Hepatocyte (in vitro differentiated cells): ENCODE measurements around the gene CDH4. TPM values are rescaled to one million over a fixed set of nuclear protein-coding genes. Genes with fewer than 3 reads are reported as not detected.

Source experiments
- DNase-seq: peaks from one replicate; pipeline ENCODE4 v3.0.0-alpha.2; 2016; ENCODE audit warnings: low spot score
- H2AFZ ChIP-seq: fragments of 200-600 bp; sonication (generic); 2 replicates; pipeline ENCODE4 v1.6.0; 2016; ENCODE audit warnings: antibody characterized with exemption, mild to moderate bottlenecking
- H3K27ac ChIP-seq: fragments of 200-600 bp; sonication (generic); 2 replicates; pipeline ENCODE4 v1.5.1; 2016; ENCODE audit warnings: mild to moderate bottlenecking
- H3K27me3 ChIP-seq: fragments of 200-600 bp; sonication (generic); 2 replicates; pipeline ENCODE4 v1.6.1; 2016
- H3K36me3 ChIP-seq: fragments of 200-600 bp; sonication (generic); replicated peaks from 2 replicates; pipeline ENCODE4 v1.5.1; 2016; ENCODE audit warnings: low read depth; ENCODE audit not compliant: insufficient read depth
- H3K4me1 ChIP-seq: fragments of 200-600 bp; sonication (generic); 2 replicates; pipeline ENCODE4 v1.5.1; 2016; ENCODE audit warnings: mild to moderate bottlenecking, moderate library complexity; ENCODE audit not compliant: insufficient read depth
- H3K4me2 ChIP-seq: fragments of 200-600 bp; sonication (generic); 2 replicates; pipeline ENCODE4 v1.6.0; 2016
- H3K4me3 ChIP-seq: fragments of 200-600 bp; sonication (generic); 2 replicates; pipeline ENCODE4 v1.5.1; 2016; ENCODE audit warnings: mild to moderate bottlenecking
- H3K79me2 ChIP-seq: fragments of 200-600 bp; sonication (generic); 2 replicates; pipeline ENCODE4 v1.6.0; 2017; ENCODE audit warnings: mild to moderate bottlenecking
- H3K9me2 ChIP-seq: fragments of 200-600 bp; sonication (generic); replicated peaks from 2 replicates; pipeline ENCODE4 v1.6.0; 2017; ENCODE audit warnings: mild to moderate bottlenecking; ENCODE audit not compliant: insufficient read depth
- H3K9me3 ChIP-seq: fragments of 200-600 bp; sonication (generic); 2 replicates; pipeline ENCODE4 v1.5.1; 2016; ENCODE audit warnings: low read depth, mild to moderate bottlenecking
- H4K20me1 ChIP-seq: fragments of 200-600 bp; sonication (generic); 2 replicates; pipeline ENCODE4 v1.6.0; 2016; ENCODE audit warnings: mild to moderate bottlenecking; ENCODE audit not compliant: insufficient read depth, poor library complexity, severe bottlenecking
- EZH2 ChIP-seq: fragments of 200-600 bp; sonication (generic); IDR thresholded peaks from 2 replicates; pipeline ENCODE4 v1.6.1; 2016; ENCODE audit warnings: antibody characterized with exemption, mild to moderate bottlenecking, borderline replicate concordance
- EZH2phosphoT487 ChIP-seq: fragments of 200-600 bp; sonication (generic); IDR thresholded peaks from one replicate; pipeline ENCODE4 v1.6.1; 2018; ENCODE audit warnings: antibody characterized with exemption, mild to moderate bottlenecking, low read depth, moderate library complexity; ENCODE audit not compliant: unreplicated experiment, severe bottlenecking
- WGBS: methylation state at CpG from one replicate; pipeline ENCODE4 v1.1.6; 2016; ENCODE audit warnings: low lambda C conversion rate; ENCODE audit errors: missing lambda C conversion rate; 5-methylcytosine and 5-hydroxymethylcytosine counted together
- polyA plus RNA-seq: library from polyadenylated mRNA; unstranded; fragments of >200 nt; fragmentation: Nextera tagmentation; extraction: Ambion mirVana; gene quantifications from 2 replicates; pipeline ENCODE4 v1.2.1, GENCODE V29; 2016
- total RNA-seq: library from RNA; depleted of rRNA; stranded (reverse); fragments of >200 nt; gene quantifications from 2 replicates; pipeline ENCODE4 v1.2.3, GENCODE V29; 2014
- TF ChIP-seq, protein P1 (sequence below): fragments of 200-600 bp; sonication (generic); IDR thresholded peaks from 2 replicates; pipeline ENCODE4 v1.5.1; 2016; ENCODE audit warnings: antibody characterized with exemption, mild to moderate bottlenecking; ENCODE audit not compliant: poor library complexity

The CDH4 gene
- total and polyA plus RNA-seq, 2 experiments from 2014 or later = 0.53 to 0.73 TPM

DNA sequence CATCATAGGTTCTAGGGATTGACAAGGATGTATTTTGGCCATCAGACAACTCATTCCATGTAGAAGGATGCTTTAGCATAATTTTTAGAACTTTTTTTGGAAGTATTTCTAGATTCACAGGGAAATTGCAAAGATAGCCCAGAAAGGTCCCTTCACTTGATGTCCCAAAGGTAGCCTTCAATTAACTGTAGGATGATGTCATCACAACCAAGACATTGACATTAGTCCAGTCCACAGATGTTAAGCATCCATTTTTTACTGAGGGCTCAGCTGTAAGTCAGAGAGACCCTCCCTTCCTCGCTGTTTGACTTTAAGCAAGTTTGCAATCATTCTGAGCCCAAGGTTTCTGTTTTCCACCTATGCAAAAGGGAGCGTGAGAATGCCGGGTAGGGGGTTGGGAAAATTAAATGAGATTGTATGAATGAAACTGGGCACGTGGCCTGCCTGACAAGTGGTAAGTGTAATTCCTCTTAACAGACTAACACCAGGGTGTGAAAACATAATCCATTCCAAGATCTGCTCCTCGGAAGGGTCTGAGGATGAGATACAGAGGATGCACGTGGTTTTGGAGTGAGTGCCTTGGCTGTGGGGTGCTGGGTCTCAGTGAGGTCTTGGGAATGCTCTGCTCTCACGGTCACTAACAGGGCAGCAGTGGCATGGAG is 126.8 kb downstream of the CDH4 start:
- DNase-seq = no peak
- Histone ChIP-seq H4K20me1 (no peaks in the 10 kb centered on the region), H3K36me3 (no peaks in the 10 kb centered on the region), H3K27ac (no peak overlapping the region), H3K9me2 (no peaks in the 10 kb centered on the region), H3K9me3 (no peaks in the 10 kb centered on the region), H3K4me2 (no peak overlapping the region), H2AFZ (no peak overlapping the region), H3K79me2 (no peaks in the 10 kb centered on the region), H3K4me3 (no peak overlapping the region), H3K4me1 (no peaks in the 10 kb centered on the region), H3K27me3 (no peaks in the 10 kb centered on the region)
- 80% methylated on average over 7 of the region's 7 CpGs for WGBS
- TF ChIP-seq, protein P1, sequence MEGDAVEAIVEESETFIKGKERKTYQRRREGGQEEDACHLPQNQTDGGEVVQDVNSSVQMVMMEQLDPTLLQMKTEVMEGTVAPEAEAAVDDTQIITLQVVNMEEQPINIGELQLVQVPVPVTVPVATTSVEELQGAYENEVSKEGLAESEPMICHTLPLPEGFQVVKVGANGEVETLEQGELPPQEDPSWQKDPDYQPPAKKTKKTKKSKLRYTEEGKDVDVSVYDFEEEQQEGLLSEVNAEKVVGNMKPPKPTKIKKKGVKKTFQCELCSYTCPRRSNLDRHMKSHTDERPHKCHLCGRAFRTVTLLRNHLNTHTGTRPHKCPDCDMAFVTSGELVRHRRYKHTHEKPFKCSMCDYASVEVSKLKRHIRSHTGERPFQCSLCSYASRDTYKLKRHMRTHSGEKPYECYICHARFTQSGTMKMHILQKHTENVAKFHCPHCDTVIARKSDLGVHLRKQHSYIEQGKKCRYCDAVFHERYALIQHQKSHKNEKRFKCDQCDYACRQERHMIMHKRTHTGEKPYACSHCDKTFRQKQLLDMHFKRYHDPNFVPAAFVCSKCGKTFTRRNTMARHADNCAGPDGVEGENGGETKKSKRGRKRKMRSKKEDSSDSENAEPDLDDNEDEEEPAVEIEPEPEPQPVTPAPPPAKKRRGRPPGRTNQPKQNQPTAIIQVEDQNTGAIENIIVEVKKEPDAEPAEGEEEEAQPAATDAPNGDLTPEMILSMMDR = no peak
- TF ChIP-seq EZH2 (no peak), EZH2phosphoT487 (no peak)

DNA sequence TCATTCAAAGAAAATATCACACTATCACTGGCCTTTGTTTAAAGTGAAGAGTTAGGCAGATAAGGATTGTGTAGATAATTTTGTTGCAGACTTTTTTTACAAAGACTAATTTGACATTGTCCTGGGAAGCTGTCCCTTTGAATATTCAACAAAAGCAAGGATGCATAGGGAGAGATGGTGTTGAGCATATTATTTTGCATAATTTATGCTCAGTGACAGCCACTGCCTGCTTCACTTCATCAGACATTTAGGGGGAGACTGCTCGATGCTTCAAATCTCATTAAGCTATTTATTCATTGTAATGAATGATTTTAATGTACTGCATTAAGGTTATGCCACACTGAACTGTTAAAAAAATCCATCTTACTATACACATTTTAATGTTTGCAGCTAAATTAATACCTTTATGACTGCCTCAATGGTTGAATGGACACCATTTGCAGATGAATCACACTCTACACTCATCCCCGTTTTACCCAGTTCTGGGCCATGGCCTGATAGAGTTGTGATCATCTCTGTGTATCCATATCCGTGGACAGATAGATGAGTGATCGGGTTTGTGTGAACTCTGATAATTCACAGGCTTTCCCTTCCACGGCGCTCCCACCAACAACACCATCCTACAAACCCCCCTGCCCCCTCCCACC is 128.0 kb downstream of the CDH4 start:
- H3K9me3 ChIP-seq = no peaks in the 10 kb centered on the region

DNA sequence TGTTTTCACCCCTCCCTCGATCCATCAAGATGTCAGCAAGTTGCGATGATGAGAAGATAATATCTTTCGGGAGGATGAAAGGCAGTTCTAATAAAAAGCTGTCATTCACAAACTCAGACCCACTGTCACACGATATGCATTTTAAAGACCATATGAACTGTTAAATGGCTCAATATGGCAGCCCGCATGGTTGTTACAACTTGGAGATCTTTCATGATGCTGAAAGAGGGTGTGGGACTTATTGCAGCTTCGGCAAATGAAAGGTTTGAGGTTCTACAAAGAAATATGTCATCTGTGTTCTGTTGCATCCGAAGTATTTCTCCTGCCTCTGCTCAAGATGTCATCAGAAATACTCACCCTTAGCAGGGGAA is 128.5 kb downstream of the CDH4 start:
- no peaks in the 10 kb centered on the region for H3K27me3 ChIP-seq
- H4K20me1 ChIP-seq = no peaks in the 10 kb centered on the region
- H3K4me3 ChIP-seq = no peak overlapping the region
- H3K36me3 ChIP-seq = no peaks in the 10 kb centered on the region
- H3K79me2 ChIP-seq = no peaks in the 10 kb centered on the region
- H3K4me2 ChIP-seq = no peak overlapping the region
- no peak for DNase-seq
- H2AFZ ChIP-seq = no peak overlapping the region
- H3K9me3 ChIP-seq = no peaks in the 10 kb centered on the region
- TF ChIP-seq, protein P1 = no peak
- no peak for TF ChIP-seq EZH2phosphoT487
- H3K4me1 ChIP-seq = no peaks in the 10 kb centered on the region
- WGBS = 84% methylated on average over 7 of the region's 7 CpGs
- no peak overlapping the region for H3K27ac ChIP-seq
- no peaks in the 10 kb centered on the region for H3K9me2 ChIP-seq

More for the DNA sequence above, 128.0 kb downstream of the CDH4 start:
- 86% methylated on average over 6 of the region's 6 CpGs for WGBS
- Histone ChIP-seq H3K36me3 (no peaks in the 10 kb centered on the region), H3K27me3 (no peaks in the 10 kb centered on the region), H3K27ac (no peak overlapping the region), H3K4me1 (no peaks in the 10 kb centered on the region), H3K79me2 (no peaks in the 10 kb centered on the region), H4K20me1 (no peaks in the 10 kb centered on the region), H3K4me2 (no peak overlapping the region), H3K9me2 (no peaks in the 10 kb centered on the region), H3K4me3 (no peak overlapping the region), H2AFZ (no peak overlapping the region)
- no peak for DNase-seq
- TF ChIP-seq, protein P1 = no peak
- TF ChIP-seq EZH2phosphoT487 = no peak
- no peak for TF ChIP-seq EZH2
